Upper lobe of right lung (tissue), 1 donor: ENCODE measurements around the gene SIK2. TPM values are rescaled to one million over a fixed set of nuclear protein-coding genes. Genes with fewer than 3 reads are reported as not detected.

Experiments
- ATAC-seq: fragments of 200-7000 bp; cut with Tn5 transposase; one replicate; pipeline ENCODE4 v1.9.1; 2020; ENCODE audit warnings: mild to moderate bottlenecking, moderate library complexity
- DNase-seq: peaks from one replicate; pipeline ENCODE4 v3.0.0-alpha.2; 2020
- H3K27ac ChIP-seq: fragments of 200-600 bp; one replicate; pipeline ENCODE4 v1.8.0; 2022
- H3K27me3 ChIP-seq: fragments of 200-600 bp; one replicate; pipeline ENCODE4 v1.8.0; 2022; ENCODE audit warnings: mild to moderate bottlenecking
- H3K36me3 ChIP-seq: fragments of 200-600 bp; one replicate; pipeline ENCODE4 v1.8.0; 2022
- H3K4me1 ChIP-seq: fragments of 200-600 bp; one replicate; pipeline ENCODE4 v1.8.0; 2022
- H3K4me3 ChIP-seq: fragments of 200-600 bp; one replicate; pipeline ENCODE4 v1.8.0; 2022; ENCODE audit warnings: mild to moderate bottlenecking
- H3K9me3 ChIP-seq: fragments of 200-600 bp; one replicate; pipeline ENCODE4 v1.8.0; 2022
- intact Hi-C: fragments of 100-400 bp; cut with DNase I; formaldehyde crosslinking; loops from one replicate; pipeline ENCODE4 v1.11.0; 2022
- total RNA-seq: library from RNA; stranded (reverse); fragmentation: NEBNext Ultra II Directional; extraction: Animal tissue kit (Norgen Biotek cat#: 25700); gene quantifications from one replicate; pipeline ENCODE4 v1.2.1, GENCODE V29; 2021
- TF ChIP-seq, protein P1 (sequence below): fragments of 200-600 bp; IDR thresholded peaks from one replicate; pipeline ENCODE4 v1.8.0; 2022; ENCODE audit warnings: antibody characterized with exemption
- donor health status: DM: no; HTN: yes; CAD: no; lungs with severe emphysema.

SIK2 gene
- total RNA-seq, 1 donor from 2014 or later: 32.6 TPM

DNA sequence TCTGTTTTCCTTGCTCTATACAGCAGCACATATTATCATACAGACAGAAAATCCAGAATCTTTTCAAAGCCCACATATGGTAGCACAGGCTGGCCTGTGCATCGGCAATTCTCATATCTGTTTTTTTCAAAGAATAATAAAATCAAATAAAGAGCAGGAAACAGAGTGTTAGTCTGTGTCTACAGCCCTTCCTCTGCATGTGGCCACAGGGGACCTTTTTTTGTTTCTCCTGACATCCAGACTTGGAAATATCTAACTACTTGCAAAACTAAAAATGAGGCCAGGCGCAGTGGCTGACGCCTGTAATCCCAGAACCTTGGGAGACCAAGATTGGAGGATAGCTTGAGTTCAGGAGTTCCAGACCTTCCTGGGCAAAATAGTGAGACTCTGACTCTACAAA, 41.4 kb upstream of the SIK2 start:
- Histone ChIP-seq H3K4me1 (no peaks in the 10 kb centered on the region), H3K36me3 (no peaks in the 10 kb centered on the region), H3K27ac (no peak overlapping the region), H3K4me3 (no peak overlapping the region), H3K27me3 (no peaks in the 10 kb centered on the region), H3K9me3 (no peaks in the 10 kb centered on the region)
- TF ChIP-seq, protein P1, sequence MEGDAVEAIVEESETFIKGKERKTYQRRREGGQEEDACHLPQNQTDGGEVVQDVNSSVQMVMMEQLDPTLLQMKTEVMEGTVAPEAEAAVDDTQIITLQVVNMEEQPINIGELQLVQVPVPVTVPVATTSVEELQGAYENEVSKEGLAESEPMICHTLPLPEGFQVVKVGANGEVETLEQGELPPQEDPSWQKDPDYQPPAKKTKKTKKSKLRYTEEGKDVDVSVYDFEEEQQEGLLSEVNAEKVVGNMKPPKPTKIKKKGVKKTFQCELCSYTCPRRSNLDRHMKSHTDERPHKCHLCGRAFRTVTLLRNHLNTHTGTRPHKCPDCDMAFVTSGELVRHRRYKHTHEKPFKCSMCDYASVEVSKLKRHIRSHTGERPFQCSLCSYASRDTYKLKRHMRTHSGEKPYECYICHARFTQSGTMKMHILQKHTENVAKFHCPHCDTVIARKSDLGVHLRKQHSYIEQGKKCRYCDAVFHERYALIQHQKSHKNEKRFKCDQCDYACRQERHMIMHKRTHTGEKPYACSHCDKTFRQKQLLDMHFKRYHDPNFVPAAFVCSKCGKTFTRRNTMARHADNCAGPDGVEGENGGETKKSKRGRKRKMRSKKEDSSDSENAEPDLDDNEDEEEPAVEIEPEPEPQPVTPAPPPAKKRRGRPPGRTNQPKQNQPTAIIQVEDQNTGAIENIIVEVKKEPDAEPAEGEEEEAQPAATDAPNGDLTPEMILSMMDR: no peak
- DNase-seq: no peak
- intact Hi-C loops: loop anchor here (10.0 kb wide), 1 partner anchor 284 kb away; no protein-coding TSS in a partner anchor
- no peak for ATAC-seq

DNA sequence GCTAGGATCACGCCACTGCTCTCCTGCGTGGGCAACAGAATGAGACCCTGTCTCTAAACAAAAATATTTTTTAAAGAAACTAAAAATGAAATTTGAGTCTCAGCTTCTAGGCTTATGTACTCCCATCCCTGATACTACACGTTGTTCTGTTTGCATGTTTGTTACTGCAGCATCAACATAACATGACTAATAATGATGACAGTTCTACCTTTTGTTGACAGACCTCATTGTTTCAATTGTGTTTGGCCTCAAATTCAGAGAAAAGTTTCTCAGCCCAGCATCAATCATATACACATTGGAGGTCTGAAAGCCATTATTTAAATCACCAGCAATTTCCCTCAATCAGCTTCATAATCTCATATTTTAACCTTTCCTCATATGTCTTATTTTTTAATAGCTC, 40.9 kb upstream of the SIK2 start:
- ATAC-seq (no peak), DNase-seq (no peak)
- Histone ChIP-seq H3K4me1 (no peaks in the 10 kb centered on the region), H3K36me3 (no peaks in the 10 kb centered on the region), H3K4me3 (no peak overlapping the region), H3K9me3 (no peaks in the 10 kb centered on the region), H3K27me3 (no peaks in the 10 kb centered on the region), H3K27ac (no peak overlapping the region)
- TF ChIP-seq, protein P1: no peak
- intact Hi-C loops: loop anchor here (10.0 kb wide), 1 partner anchor 283 kb away; no protein-coding TSS in a partner anchor

DNA sequence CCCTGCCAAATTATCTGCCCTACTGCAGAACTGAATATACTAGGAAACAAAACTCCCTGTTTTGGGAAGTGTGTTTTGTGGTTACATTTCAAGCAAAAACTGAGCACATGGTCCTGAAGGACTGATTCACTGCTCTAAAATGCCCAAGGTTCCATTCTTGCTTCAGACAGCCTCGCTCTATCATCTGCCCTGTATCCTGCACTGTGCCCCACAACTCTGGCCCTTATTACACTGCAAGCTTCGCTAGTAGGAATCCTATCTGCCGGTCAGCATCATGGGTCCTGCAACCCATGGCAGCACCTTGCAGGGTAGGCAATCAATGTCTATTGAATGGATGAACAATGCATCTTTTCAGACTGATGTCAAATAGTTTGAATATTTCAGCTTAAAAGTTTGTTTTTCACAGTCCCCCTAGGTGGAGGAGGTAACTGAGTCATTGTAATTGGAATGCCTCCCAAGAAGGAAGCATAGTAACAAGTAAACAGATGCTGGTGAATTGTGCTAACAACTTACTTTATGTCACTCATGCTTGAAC, 40.4 kb upstream of the SIK2 start:
- Histone ChIP-seq H3K36me3 (no peaks in the 10 kb centered on the region), H3K27ac (no peak overlapping the region), H3K4me1 (no peaks in the 10 kb centered on the region), H3K9me3 (no peaks in the 10 kb centered on the region), H3K27me3 (no peaks in the 10 kb centered on the region), H3K4me3 (no peak overlapping the region)
- intact Hi-C loops: loop anchor here (10.0 kb wide), 1 partner anchor 283 kb away; no protein-coding TSS in a partner anchor
- DNase-seq (no peak), ATAC-seq (no peak)
- TF ChIP-seq, protein P1: no peak

DNA sequence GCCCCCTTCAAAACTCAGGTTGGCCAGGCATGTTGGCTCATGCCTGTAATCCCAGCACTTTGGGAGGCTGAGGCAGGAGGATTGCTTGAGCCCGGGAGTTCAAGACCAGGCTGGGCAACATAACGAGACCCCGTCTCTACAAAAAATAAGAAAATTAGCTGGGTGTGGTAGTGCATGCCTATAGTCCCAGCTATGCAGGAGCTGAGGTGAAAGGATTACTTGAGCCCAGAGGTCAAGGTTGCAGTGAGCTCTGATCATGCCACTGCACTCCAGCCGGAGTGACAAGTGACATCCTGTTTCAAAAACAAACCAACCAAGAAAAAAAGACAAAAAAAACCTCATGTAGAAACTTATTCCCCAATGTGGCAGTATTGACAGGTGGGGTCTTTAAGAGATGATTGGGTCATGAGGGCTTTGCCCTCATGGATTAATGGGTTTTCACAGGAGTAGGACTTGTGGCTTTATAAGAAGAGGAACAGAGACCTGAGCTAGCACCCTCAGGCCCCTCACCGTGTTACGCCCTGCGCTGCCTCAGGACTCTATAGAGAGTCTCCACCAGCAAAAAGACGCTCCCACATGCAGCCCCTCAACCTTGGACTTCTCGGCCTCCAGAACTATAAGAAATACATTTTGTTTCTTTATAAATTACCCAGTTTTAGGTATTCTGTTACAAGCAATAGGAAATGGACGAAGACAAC, 39.4 kb upstream of the SIK2 start:
- H3K9me3 ChIP-seq: no peaks in the 10 kb centered on the region
- H3K27me3 ChIP-seq: no peaks in the 10 kb centered on the region
- TF ChIP-seq, protein P1: no peak
- no peak overlapping the region for H3K27ac ChIP-seq
- intact Hi-C loops: loop anchor here (10.0 kb wide), 1 partner anchor 282 kb away; no protein-coding TSS in a partner anchor
- H3K36me3 ChIP-seq: no peaks in the 10 kb centered on the region
- ATAC-seq: no peak
- no peak for DNase-seq
- no peaks in the 10 kb centered on the region for H3K4me1 ChIP-seq
- H3K4me3 ChIP-seq: no peak overlapping the region

DNA sequence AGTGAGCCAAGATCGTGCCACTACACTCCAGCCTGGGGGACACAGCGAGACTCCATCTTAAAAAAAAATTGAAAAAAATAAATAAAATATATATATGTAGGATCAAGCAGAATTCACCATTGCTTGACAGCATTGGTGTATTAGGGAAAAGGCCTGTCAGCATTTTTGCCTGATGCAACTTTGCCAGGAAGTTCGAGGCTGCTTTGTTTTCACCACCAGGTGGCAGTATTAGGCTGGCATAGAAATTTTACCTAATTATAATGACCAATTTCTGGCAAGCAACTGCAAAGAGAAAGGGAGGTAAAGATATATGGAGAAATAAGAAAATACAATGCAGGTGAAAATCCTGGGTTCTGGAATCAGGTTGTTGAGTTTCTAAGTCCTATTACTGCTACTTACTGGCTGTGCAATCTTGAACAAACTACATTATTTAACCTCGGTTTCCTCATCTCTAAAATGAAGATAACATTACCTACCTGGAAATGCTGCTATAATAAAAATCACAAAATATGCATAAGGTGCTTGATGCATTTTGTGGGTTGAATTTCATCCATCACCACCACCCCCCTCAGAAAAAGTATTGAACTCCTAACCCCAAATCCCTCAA, 37.0 kb upstream of the SIK2 start:
- ATAC-seq: peak; percentile 83
- TF ChIP-seq, protein P1: peak; percentile 97
- peaks cover 1% of the 10 kb centered on the region for H3K4me1 ChIP-seq
- no peaks in the 10 kb centered on the region for H3K36me3 ChIP-seq
- H3K9me3 ChIP-seq: no peaks in the 10 kb centered on the region
- DNase-seq: no peak
- no peak overlapping the region for H3K4me3 ChIP-seq
- no peak overlapping the region for H3K27ac ChIP-seq
- intact Hi-C loops: loop anchor here (10.0 kb wide), 1 partner anchor 280 kb away; no protein-coding TSS in a partner anchor
- H3K27me3 ChIP-seq: no peaks in the 10 kb centered on the region
